Measurements from ENCODE around the gene PORCN.
"Not testable (repeated sequence)": the region's sequence is repeated elsewhere in the genome, so short reads cannot be mapped to it uniquely, and the experiment has no call there.

Gene PORCN

GRCh38 chrX:48555731-48556325, 47.0 kb downstream of the PORCN start:
- DNase-seq, result not testable (repeated sequence)

DNA sequence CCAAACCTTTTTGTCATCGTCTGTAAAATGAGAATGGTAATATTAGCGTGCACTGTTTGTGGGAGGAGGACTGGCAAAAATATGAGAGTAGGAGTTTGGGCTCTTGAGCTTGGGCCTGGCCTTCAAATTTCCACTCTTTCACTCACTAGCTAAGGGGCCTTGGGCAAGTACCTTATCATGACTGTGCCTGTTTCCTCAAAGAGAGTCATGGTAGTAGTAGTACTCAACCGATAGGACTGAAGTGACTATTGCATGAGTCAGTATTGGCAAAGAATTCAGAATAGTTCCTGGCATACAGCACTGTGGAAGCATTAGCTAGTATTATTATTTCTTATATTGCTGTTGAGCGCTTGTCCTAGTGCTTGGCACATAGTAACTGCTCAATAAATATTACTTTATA, 49.5 kb downstream of the PORCN start:
- DNase-seq, result no peak

GRCh38 chrX:48559636-48560035, 50.8 kb downstream of the PORCN start:
- DNase-seq, result no peak

- no peak for DNase-seq
These were observed 51.3 kb downstream of the PORCN start for GRCh38 chrX:48560056-48560455.

- no peak for DNase-seq
These were observed 51.9 kb downstream of the PORCN start for GRCh38 chrX:48560681-48561080.

DNA sequence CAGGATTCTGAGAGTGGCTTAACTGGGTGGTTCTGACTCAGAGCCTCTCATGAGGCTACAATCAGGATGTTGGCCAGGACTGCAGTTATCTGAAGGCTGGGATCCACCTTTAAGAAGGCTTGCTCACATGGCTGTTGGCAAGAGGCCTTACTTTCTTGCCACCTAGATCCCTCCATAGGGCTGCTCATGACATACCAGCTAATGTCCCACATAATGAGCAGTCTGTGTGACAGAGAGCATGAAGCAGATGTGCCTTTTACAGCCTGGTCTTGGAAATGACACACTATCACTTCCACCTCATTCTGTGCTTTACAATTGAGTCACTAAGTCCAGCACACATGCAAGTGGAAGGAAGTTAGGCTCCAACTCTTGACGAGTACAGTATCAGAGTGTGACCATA, 61.2 kb downstream of the PORCN start:
- no peak for DNase-seq
